ENCODE measurements around the gene PRRG3. TPM values are rescaled to one million over a fixed set of nuclear protein-coding genes. Genes with fewer than 3 reads are reported as not detected.

Gene PRRG3
- total and polyA plus RNA-seq, 2 of the 4 experiments (the other 2 are of a cell fraction), result not detected

- H3K27ac ChIP-seq (ENCODE audit: insufficient read depth, low read length), result no peak overlapping the region
- H3K9me1 ChIP-seq (ENCODE audit: insufficient read depth, low read length), result no peaks in the 10 kb centered on the region
- H2BK120ac ChIP-seq (ENCODE audit: low read depth, low read length), result no peak overlapping the region
- no peak overlapping the region for H2AK9ac ChIP-seq (replicated peaks; ENCODE audit: low read depth, low read length, poor library complexity)
- TF ChIP-seq MXI1 (IDR thresholded peaks at IDR 0.05; ENCODE audit: borderline replicate concordance, low read depth, low read length) (no peak), RAD21 (IDR thresholded peaks at IDR 0.05; ENCODE audit: low read length) (no peak), CTCF (conservative IDR thresholded peaks at IDR 0.05; ENCODE audit: low read depth, low read length) (no peak), SMC3 (IDR thresholded peaks at IDR 0.05; ENCODE audit: low read depth, low read length) (no peak), MAZ (IDR thresholded peaks at IDR 0.05; ENCODE audit: borderline replicate concordance, low read depth, low read length) (no peak), CEBPB (IDR thresholded peaks at IDR 0.05; ENCODE audit: low read depth, low read length) (no peak), RCOR1 (IDR thresholded peaks at IDR 0.05; ENCODE audit: insufficient replicate concordance, low read length) (no peak), ELK1 (IDR thresholded peaks at IDR 0.05; ENCODE audit: borderline replicate concordance, low read depth, low read length) (no peak), RFX5 (IDR thresholded peaks at IDR 0.05; ENCODE audit: low read depth, low read length) (no peak), USF2 (IDR thresholded peaks at IDR 0.05; ENCODE audit: low read depth, low read length) (no peak), FOS (IDR thresholded peaks at IDR 0.05; ENCODE audit: low read depth, low read length) (no peak), CHD1 (IDR thresholded peaks at IDR 0.05; ENCODE audit: low read depth, low read length) (no peak), NFE2L2 (IDR thresholded peaks at IDR 0.05; ENCODE audit: low read depth, low read length) (no peak), POLR2A (IDR thresholded peaks at IDR 0.05; ENCODE audit: low read depth, low read length) (no peak), MAFK (IDR thresholded peaks at IDR 0.05; ENCODE audit: low read depth, low read length) (no peak), BHLHE40 (IDR thresholded peaks at IDR 0.05; ENCODE audit: low read depth, low read length) (no peak)
- H3K27me3 ChIP-seq (ENCODE audit: control insufficient read depth, insufficient read depth, low read length), result no peaks in the 10 kb centered on the region
- no peaks in the 10 kb centered on the region for H3K4me1 ChIP-seq (ENCODE audit: control insufficient read depth, insufficient read depth, low read length)
- H3K4me3 ChIP-seq (ENCODE audit: insufficient read depth, low read depth, low read length), result no peak overlapping the region
- ChIA-PET CTCF (no interaction called here), POLR2A (ENCODE audit: unreplicated experiment) (no interaction called here)
- no peaks in the 10 kb centered on the region for H4K20me1 ChIP-seq (ENCODE audit: insufficient read depth, low read length)
- H3K4ac ChIP-seq (ENCODE audit: low read depth, low read length), result no peak overlapping the region
- no peak overlapping the region for H4K91ac ChIP-seq (ENCODE audit: insufficient read depth, low read depth, low read length)
- H2BK20ac ChIP-seq (ENCODE audit: low read depth, low read length), result no peak overlapping the region
- ATAC-seq (ENCODE audit: low read depth) (no peak), DNase-seq (no peak)
- WGBS, 2 experiments (ENCODE audit: extremely low coverage in 2 of 2, insufficient read length in 1 of 2), result no CpG with 5 or more reads among the region's 13 CpGs
- no TSS peak for BruUV-seq (replicated peaks)
- H3K23ac ChIP-seq (ENCODE audit: low read depth, low read length), result no peak overlapping the region
- no peak overlapping the region for H2AK5ac ChIP-seq (ENCODE audit: low read depth, low read length)
- in situ Hi-C loops (cut with MboI; ENCODE audit: low sequenced_read_pairs) (no loop called here), dilution Hi-C loops (cut with HindIII; ENCODE audit: low sequenced_read_pairs, unreplicated experiment) (no loop called here), intact Hi-C loops (cut with micrococcal nuclease) (no loop called here)
- no peaks in the 10 kb centered on the region for H3K36me3 ChIP-seq (ENCODE audit: control insufficient read depth, insufficient read depth, low read length)
- no peak overlapping the region for H3K9ac ChIP-seq (ENCODE audit: low read depth, low read length)
- H3K9me3 ChIP-seq (ENCODE audit: control insufficient read depth, insufficient read depth, low read length), result peaks cover 7% of the 10 kb centered on the region; the same call in 1 of the 2 replicates
- no peak overlapping the region for H3K4me2 ChIP-seq (ENCODE audit: low read depth, low read length)
- no peaks in the 10 kb centered on the region for H3K79me1 ChIP-seq (ENCODE audit: low read depth in 1 of 2, low read length in 2 of 2)
- no peak overlapping the region for H4K5ac ChIP-seq (ENCODE audit: low read depth, low read length)
- H2BK15ac ChIP-seq (ENCODE audit: low read depth, low read length), result no peak overlapping the region
- no peak overlapping the region for H2BK5ac ChIP-seq (ENCODE audit: low read depth, low read length, poor library complexity, severe bottlenecking)
- no peak overlapping the region for H4K8ac ChIP-seq (ENCODE audit: low read depth in 2 of 2, low read length in 2 of 2)
- no peak overlapping the region for H2AFZ ChIP-seq (replicated peaks; ENCODE audit: low read length, poor library complexity)
- no peak overlapping the region for H3K18ac ChIP-seq (ENCODE audit: low read depth, low read length)
- H3K14ac ChIP-seq (replicated peaks; ENCODE audit: low read depth, low read length), result no peak overlapping the region
- H3K56ac ChIP-seq (ENCODE audit: extremely low read depth, insufficient read depth, low read length), result no peak overlapping the region
These were observed 8.9 kb downstream of the PRRG3 start for GRCh38 chrX:151704041-151704663.
